Activated naive CD4-positive, alpha-beta T cell treated with anti-CD3 and anti-CD28 coated beads, Interleukin-2, amount 50 U/mL, for 24 hours (primary cell): Measurements from ENCODE around the gene TIAM2.
"Not testable (repeated sequence)": the region's sequence is repeated elsewhere in the genome, so short reads cannot be mapped to it uniquely, and the experiment has no call there.

Source experiments
- H3K27ac Mint-ChIP-seq: one replicate; pipeline ENCODE4 v1.8.0; 2021; ENCODE audit warnings: mild to moderate bottlenecking, mixed read lengths
- H3K27me3 Mint-ChIP-seq: one replicate; pipeline ENCODE4 v1.8.0; 2021; ENCODE audit warnings: mixed read lengths
- H3K36me3 Mint-ChIP-seq: one replicate; pipeline ENCODE4 v1.8.0; 2021; ENCODE audit warnings: mixed read lengths
- H3K4me1 Mint-ChIP-seq: one replicate; pipeline ENCODE4 v1.8.0; 2021; ENCODE audit warnings: mixed read lengths
- H3K4me3 Mint-ChIP-seq: one replicate; pipeline ENCODE4 v1.8.0; 2021; ENCODE audit warnings: mild to moderate bottlenecking, mixed read lengths
- H3K9me3 Mint-ChIP-seq: one replicate; pipeline ENCODE4 v1.8.0; 2021; ENCODE audit warnings: mixed read lengths

The TIAM2 gene

DNA sequence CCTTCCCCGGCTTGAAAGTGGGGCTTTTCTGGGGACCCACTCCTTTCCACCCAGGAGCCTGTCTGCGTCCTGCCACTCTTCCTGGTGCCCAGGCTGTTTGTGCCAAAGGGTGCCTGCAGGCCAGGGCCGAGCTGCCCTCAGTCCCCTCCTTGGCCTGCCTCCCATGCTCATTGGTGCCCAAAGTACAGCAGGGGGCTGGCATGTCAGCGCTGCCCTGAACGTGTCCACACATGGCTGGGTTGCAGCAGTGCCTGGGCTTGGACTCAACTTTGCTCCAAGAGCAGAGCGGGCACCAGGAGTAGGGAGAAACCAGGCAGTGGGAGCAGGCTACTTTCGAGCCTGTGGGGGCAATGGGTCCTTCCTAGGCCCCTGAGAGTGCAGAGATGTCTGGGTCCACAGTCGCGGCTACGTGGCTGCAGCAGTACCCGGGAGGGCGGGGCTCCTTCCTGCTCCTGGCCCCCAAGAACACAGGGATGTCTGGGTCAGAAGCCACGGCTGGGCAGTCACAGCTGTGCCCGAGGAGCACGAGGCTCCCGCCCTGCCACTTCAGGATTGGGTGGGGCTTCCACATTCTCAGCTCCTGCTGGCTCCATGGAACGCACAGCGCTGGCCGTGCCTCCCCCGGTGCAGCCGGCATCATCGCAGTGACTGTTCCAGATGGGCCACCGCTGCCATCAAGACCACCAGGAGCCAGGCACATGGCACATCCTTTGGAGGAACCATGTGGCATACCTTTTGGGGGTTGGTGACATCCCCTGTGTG, 218.7 kb downstream of the TIAM2 start:
- Mint-ChIP-seq H3K27ac (no peak overlapping the region), H3K9me3 (no peaks in the 10 kb centered on the region), H3K36me3 (peaks cover 1% of the 10 kb centered on the region), H3K4me3 (no peak overlapping the region), H3K4me1 (no peaks in the 10 kb centered on the region), H3K27me3 (no peaks in the 10 kb centered on the region)

DNA sequence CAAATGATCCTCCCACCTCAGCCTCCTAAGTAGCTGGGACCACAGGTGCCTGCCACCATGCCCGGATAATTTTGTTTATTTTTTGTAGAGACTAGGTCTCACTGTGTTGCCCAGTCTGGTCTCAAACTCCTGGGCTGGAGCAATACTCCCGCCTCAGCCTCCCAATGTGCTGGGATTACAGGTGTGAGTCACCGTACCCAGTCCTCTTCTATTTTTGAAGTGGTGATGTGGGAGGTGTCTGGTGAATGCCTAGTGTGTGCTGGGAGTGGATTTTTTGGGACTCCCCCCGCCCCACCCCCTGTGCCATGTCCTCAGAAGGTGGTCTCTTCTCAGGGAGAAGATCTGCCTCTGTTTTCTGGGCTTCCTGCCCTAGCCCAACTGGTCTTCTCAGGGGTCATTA, 220.8 kb downstream of the TIAM2 start:
- Mint-ChIP-seq H3K4me3 (no peak overlapping the region), H3K36me3 (peaks cover 3% of the 10 kb centered on the region), H3K4me1 (no peaks in the 10 kb centered on the region), H3K27me3 (peaks cover 3% of the 10 kb centered on the region), H3K27ac (no peak overlapping the region), H3K9me3 (no peaks in the 10 kb centered on the region)

DNA sequence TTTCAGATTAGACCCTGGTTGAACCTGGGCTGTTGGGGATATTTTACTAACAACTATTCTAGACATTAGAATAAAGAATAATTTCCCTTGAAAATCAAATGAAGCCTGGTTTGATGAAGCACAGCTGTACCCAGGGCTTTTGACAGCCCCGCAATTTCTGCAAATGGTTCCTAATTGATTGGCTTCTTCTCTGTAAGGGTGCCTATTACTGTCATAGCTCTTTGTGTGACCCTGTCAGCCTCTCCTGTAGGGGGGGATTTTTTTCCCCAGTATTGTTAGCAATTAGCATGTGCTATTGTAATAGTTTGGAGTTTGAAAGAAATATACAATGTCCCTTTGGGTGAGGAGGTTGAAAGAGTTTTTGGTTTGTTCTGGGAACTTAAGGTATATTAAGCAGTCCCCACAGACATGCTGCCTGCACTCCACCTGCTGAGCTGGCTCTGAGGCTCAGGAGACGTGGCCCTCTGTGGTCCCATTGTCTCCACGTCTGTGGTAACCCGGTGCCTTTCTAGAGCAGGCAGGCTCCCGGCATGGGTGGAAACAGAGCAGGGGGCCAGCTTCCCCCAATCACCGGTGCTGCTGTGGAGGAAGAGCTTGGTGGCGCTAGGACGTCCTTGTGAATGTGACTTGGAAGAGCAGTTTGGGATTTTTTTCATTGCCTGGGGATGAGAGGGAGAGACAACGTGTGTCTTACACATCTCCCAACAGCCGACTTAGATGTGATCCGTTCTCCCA, 221.4 kb downstream of the TIAM2 start:
- H3K27ac Mint-ChIP-seq: no peak overlapping the region
- H3K27me3 Mint-ChIP-seq: peaks cover 3% of the 10 kb centered on the region
- no peaks in the 10 kb centered on the region for H3K9me3 Mint-ChIP-seq
- H3K36me3 Mint-ChIP-seq: peaks cover 3% of the 10 kb centered on the region
- no peak overlapping the region for H3K4me3 Mint-ChIP-seq
- no peaks in the 10 kb centered on the region for H3K4me1 Mint-ChIP-seq

DNA sequence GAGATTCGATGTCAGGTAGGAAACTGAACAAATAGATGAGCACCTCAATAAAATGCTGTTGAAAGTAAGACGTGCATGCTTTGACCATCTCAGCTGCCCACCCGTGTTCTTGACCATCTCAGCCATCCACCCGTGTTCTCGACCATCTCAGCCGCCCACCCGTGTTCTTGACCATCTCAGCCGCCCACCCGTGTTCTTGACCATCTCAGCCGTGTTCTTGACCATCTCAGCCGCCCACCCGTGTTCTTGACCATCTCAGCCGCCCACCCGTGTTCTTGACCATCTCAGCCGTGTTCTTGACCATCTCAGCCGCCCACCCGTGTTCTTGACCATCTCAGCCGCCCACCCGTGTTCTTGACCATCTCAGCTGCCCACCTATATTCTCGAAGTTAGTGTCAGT, 223.6 kb downstream of the TIAM2 start:
- H3K27me3 Mint-ChIP-seq, H3K36me3 Mint-ChIP-seq, H3K9me3 Mint-ChIP-seq, H3K27ac Mint-ChIP-seq, H3K4me3 Mint-ChIP-seq: not testable (repeated sequence)
- H3K4me1 Mint-ChIP-seq: peaks cover 11% of the 10 kb centered on the region

DNA sequence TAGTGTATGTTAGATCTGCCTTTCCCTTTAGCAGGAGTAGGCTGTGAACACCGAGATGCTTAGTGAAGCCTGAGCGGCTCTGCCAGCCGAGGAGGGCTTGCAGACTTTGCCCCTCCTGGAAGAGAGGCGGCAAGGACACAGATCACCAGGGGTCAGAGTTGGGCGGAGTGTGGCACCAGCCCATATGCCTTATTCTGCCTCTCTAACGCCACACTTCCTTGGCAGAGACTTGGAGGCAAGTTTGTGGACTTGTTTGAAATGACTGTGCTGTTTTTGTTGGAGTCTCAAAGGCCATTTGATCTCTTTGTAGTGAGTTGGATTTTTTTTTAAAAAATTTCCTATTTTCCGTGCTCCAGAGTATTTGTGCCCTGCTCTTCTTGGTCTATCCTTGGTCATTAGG, 224.2 kb downstream of the TIAM2 start:
- Mint-ChIP-seq H3K27ac (no peak overlapping the region), H3K9me3 (no peaks in the 10 kb centered on the region), H3K27me3 (peaks cover 3% of the 10 kb centered on the region), H3K4me1 (peaks cover 17% of the 10 kb centered on the region), H3K36me3 (peaks cover 2% of the 10 kb centered on the region), H3K4me3 (no peak overlapping the region)

DNA sequence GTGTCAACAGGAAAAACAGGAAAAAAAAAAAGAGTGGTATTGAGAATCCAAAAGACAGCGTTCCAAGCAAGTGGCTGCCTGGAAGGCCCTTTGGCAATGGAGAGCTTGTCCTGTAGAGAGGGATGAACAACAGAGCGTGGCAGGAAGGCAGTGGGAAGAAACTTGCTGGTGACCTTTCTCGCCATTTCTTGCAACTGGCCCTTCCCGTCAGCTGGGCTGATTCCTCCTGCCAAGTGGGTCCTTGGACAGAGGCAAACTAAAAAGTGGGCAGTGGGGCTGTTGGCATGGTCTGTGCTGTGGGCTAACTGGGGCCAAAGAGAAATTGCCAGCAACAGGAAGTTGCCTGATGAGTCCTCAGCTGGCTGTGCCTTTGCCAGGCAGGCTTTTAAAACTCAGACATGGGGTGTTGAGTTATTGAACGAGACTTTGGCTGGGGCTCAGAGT, 224.8 kb downstream of the TIAM2 start:
- Mint-ChIP-seq H3K27me3 (peaks cover 3% of the 10 kb centered on the region), H3K36me3 (peaks cover 2% of the 10 kb centered on the region), H3K27ac (no peak overlapping the region), H3K4me1 (peaks cover 22% of the 10 kb centered on the region), H3K4me3 (no peak overlapping the region), H3K9me3 (no peaks in the 10 kb centered on the region)

DNA sequence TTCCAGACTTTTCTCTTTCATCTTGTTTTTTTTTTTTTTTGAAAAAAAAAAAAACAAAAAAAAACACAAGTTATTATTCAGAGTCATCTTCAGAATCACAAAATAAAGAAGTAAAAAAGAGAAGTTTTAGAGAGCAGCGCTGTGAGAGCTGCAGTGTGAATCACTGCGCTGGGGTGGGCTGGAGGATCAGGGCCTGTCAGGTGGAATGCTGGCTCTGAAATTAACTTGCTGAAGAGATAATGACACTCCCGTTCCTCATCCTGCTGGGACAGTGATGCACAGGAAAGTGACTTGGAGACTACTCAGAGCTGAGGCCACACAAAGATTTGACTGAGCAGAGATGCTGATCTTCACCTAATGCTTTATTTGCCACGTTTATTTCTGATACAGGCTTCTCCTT, 226.0 kb downstream of the TIAM2 start:
- no peak overlapping the region for H3K27ac Mint-ChIP-seq
- peaks cover 3% of the 10 kb centered on the region for H3K27me3 Mint-ChIP-seq
- H3K4me3 Mint-ChIP-seq: no peak overlapping the region
- H3K36me3 Mint-ChIP-seq: peaks cover 2% of the 10 kb centered on the region
- peaks cover 26% of the 10 kb centered on the region for H3K4me1 Mint-ChIP-seq
- H3K9me3 Mint-ChIP-seq: no peaks in the 10 kb centered on the region

DNA sequence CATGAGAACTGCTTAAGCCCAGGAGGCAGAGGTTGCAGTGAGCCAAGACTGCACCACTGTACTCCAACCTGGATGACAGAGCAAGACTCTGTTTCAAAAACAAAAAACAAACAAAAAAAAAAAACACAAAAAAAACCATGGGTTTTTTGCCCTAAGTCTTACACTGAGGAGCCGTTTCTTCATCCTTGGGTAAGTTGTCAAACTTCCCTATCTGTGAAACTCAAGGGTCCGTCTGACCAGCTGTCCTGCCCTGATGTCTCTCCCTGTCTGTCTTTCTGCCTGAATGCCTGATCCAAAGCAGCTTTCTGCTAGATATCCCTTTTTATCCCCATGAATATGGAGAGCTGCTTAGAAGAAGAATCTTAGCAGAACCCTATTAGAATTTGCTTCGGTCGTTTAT, 227.4 kb downstream of the TIAM2 start:
- H3K4me1 Mint-ChIP-seq: peaks cover 26% of the 10 kb centered on the region
- peaks cover 3% of the 10 kb centered on the region for H3K27me3 Mint-ChIP-seq
- peaks cover 2% of the 10 kb centered on the region for H3K36me3 Mint-ChIP-seq
- no peaks in the 10 kb centered on the region for H3K9me3 Mint-ChIP-seq
- H3K4me3 Mint-ChIP-seq: no peak overlapping the region
- no peak overlapping the region for H3K27ac Mint-ChIP-seq

DNA sequence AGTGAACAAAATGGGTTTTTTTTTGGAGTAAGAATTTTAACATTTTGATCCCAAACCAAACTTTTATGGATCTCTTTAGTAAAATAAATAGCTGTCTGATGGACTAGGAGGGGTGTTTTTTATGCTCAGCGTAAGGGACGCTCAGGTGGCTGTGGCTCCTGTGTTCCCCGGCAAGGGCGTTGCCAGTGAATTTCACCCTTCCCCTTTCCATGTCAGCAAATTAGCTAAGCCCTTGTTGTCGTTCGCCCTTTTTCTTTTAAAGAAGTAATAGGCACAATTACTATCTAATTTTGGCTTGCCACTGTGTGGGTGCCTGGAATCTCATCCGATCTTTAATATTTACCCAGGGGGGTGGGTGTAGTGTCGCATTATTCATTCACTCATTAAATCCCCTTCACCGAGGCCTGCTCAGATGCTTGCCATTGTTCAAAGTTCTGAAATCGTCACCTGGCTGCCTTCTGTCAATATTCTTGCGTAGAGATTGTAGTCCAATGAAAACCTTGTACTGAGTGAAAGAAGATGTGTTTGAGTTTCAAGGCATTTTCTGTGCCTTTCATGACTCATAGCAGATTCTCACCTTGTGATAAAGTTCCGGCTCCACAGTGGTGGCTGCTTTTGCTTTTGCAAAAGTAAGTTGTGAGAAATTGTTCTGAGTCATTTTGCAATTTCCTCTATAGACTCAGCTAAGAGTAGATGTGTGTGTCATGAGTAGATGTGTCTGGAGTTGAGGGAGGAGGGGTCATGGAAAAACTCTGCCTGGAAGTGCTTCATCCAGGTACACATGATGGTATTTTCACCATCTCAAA, 228.7 kb downstream of the TIAM2 start:
- H3K36me3 Mint-ChIP-seq: peaks cover 2% of the 10 kb centered on the region
- no peaks in the 10 kb centered on the region for H3K9me3 Mint-ChIP-seq
- peaks cover 26% of the 10 kb centered on the region for H3K4me1 Mint-ChIP-seq
- H3K4me3 Mint-ChIP-seq: peak overlapping the region; percentile 40
- H3K27me3 Mint-ChIP-seq: peaks cover 3% of the 10 kb centered on the region
- peak overlapping the region; percentile 93 for H3K27ac Mint-ChIP-seq

DNA sequence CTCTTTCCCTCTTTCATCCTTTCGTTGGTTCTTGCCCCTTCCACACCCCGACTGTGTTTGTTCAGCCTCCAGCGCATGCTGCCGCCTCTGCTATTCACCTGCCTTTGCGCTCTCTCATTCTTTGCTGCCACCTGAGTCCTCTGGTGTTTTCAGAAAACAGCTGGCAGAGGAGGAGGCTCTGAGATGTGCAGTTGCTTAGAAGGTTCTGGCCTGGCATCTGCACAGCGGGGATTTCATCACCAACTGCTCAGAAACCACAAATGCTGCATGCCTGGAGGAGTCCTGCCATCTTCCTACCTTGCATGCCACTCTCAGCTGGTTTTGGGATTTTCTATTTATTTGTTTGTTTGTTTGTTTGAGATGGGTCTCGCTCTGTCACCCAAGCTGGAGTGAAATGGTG, 229.5 kb downstream of the TIAM2 start:
- Mint-ChIP-seq H3K27me3 (no peaks in the 10 kb centered on the region), H3K36me3 (no peaks in the 10 kb centered on the region), H3K27ac (peak overlapping the region; percentile 93), H3K9me3 (no peaks in the 10 kb centered on the region), H3K4me1 (peaks cover 26% of the 10 kb centered on the region), H3K4me3 (peak overlapping the region; percentile 38)

DNA sequence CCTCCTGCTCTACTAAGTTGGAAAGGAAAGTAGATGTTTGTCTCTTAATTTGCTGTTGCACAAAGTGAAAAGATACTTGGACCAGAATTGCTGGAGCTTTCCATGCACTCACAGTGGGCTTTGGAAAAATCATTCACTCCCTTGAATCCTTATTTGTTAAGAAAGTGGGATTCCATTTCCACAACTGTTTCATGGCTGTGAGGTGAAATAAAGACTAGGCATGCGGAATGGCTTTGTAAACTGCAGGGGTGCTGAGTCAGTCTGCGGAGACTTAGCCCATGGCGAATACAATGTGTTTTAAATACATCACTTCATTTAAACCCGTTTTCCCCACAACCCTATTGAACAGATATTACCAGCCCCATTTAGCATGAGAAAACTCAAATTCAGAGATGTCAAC, 231.9 kb downstream of the TIAM2 start:
- H3K27me3 Mint-ChIP-seq: no peaks in the 10 kb centered on the region
- H3K4me1 Mint-ChIP-seq: peaks cover 26% of the 10 kb centered on the region
- H3K9me3 Mint-ChIP-seq: peaks cover 3% of the 10 kb centered on the region
- peak overlapping the region; percentile 43 for H3K27ac Mint-ChIP-seq
- no peak overlapping the region for H3K4me3 Mint-ChIP-seq
- peaks cover under 1% of the 10 kb centered on the region for H3K36me3 Mint-ChIP-seq

DNA sequence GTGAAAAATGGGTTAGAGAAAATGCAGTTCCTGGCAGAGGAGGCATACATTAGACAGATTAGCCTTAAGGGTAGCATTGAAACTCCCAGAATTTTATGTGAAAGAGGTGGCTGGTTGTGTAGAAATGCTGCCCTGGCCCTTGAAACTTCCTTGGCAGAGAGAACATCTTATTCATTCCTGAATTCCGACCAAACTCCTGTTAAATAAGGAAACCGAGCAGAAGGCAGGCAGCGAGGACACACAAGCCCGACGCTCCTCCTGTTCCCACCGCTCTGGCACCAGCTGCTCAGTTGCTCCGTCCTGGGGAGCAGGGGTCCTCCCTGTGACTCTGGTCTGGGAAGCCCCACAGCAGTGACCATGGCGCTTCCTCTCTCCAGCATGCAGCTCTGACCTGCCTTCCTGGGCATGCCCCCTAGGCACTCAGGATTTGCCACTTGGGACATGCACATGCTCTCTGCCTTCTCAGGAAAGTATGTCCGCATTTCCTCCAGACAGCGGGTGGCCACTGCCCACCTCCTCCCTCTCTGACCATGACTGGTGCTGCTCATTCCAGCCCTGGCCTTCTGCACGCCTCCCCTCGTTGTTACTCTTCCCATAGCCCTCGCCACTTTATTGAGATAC, 233.5 kb downstream of the TIAM2 start:
- Mint-ChIP-seq H3K36me3 (peaks cover 2% of the 10 kb centered on the region), H3K27ac (no peak overlapping the region), H3K9me3 (peaks cover 3% of the 10 kb centered on the region), H3K27me3 (peaks cover 1% of the 10 kb centered on the region), H3K4me1 (peaks cover 16% of the 10 kb centered on the region), H3K4me3 (no peak overlapping the region)

DNA sequence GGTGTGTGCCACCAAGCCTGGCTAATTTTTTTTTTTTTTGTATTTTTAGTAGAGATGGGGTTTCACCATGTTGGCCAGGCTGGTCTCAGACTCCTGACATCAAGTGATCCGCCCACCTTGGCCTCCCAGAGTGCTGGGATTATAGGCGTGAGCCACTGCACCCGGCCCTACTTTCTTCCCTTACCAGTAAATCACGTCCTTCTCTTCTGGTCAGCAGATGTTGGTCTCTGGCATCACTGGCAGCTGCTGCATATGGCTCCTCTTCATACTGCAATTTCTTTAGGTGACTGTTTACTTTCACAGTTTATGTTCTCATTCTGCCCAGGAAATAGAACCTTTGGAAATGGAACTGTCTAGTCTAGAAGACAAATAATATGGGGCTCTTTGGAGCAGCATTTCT, 235.9 kb downstream of the TIAM2 start:
- not testable (repeated sequence) for H3K36me3 Mint-ChIP-seq

DNA sequence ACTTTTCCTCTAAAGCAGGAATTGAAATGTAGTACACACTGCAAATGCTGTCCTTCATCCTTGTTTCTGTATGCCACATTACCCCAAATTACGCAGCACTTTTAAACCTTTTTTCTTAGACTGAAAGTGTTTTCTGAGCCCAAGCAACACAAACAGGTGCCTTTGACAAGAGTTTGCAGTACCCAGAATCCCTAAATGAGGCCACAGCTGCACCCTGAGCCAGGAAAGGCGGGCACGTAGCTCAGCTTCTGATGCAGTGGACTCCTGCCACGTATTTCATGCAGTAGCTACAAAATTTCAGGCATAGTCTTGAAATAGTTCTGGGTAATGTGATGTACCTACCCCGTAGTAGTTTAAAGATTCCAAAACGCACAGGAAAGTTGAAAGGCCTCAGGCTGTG, 237.7 kb downstream of the TIAM2 start:
- Mint-ChIP-seq H3K36me3 (peaks cover 2% of the 10 kb centered on the region), H3K27ac (no peak overlapping the region), H3K4me3 (no peak overlapping the region), H3K27me3 (peaks cover 2% of the 10 kb centered on the region), H3K9me3 (peaks cover 3% of the 10 kb centered on the region), H3K4me1 (no peaks in the 10 kb centered on the region)

More for the DNA sequence above, 235.9 kb downstream of the TIAM2 start:
- not testable (repeated sequence) for H3K27me3 Mint-ChIP-seq, H3K4me1 Mint-ChIP-seq, H3K9me3 Mint-ChIP-seq, H3K27ac Mint-ChIP-seq, H3K4me3 Mint-ChIP-seq

DNA sequence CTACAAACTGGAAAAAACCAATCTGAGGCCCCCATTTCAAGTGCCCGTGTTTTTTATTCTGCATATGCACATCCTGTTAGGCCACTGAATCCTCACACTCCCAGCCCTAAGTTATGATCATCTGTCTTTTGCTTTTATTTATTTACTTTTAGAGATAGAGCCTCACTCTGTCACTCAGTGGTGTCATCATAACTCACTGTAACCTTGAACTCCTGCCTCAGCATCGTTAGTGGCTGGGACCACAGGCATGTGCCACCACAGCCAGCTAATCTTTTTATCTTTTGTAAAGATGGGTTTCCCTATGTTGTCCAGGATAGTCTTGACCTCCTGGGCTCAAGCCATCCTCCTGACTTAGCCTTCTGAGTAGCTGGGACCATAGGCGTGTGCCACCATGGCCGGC, 239.1 kb downstream of the TIAM2 start:
- H3K27me3 Mint-ChIP-seq: peaks cover 2% of the 10 kb centered on the region

More for the DNA sequence above, 239.1 kb downstream of the TIAM2 start:
- Mint-ChIP-seq H3K9me3 (peaks cover 3% of the 10 kb centered on the region), H3K4me3 (no peak overlapping the region), H3K36me3 (peaks cover 2% of the 10 kb centered on the region), H3K27ac (no peak overlapping the region), H3K4me1 (no peaks in the 10 kb centered on the region)
